ENCODE data around the gene B3GALT6.
A peak's percentile ranks its signal among the peaks of the same experiment; 100 is the strongest.
"Not testable (repeated sequence)": the region's sequence is repeated elsewhere in the genome, so short reads cannot be mapped to it uniquely, and the experiment has no call there.

B3GALT6 gene

GRCh38 chr1:1247341-1247913 lies 15.4 kb downstream of the B3GALT6 start (continued):
- TF ChIP-seq HIC1 (tag by site-specific recombination; IDR thresholded peaks at IDR 0.05) = 0 out of 2 replicates have a peak, but pooled peaks have one; percentile 41
- no peak for TF ChIP-seq ZNF558 (tag by site-specific recombination; IDR thresholded peaks at IDR 0.05)

DNA sequence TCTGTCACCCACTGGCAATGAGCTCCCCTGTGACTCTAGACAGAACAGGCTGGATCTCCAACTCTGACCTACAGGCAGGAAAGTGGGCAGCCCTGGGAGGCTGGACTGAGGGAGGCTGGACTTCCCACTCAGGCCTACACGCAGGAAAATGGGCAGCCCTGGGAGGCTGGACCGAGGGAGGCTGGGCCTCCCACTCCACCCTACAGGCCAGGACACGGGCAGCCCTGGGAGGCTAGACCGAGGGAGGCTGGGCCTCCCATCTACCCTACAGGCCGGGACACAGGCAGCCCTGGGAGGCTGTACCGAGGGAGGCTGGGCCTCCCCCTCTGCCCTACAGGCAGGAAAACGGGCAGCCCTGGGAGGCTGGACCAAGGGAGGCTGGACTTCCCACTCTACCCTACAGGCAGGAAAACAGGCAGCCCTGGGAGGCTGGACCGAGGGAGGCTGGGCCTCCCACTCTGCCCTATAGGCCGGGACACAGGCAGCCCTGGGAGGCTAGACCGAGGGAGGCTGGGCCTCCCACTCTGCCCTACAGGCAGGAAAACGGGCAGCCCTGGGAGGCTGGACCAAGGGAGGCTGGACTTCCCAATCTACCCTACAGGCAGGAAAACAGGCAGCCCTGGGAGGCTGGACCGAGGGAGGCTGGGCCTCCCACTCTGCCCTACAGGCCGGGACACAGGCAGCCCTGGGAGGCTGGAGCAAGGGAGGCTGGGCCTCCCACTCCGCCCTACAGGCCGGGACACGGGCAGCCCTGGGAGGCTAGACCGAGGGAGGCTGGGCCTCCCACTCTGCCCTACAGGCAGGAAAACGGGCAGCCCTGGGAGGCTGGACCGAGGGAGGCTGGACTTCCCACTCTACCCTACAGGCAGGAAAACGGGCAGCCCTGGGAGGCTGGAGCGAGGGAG lies 16.2 kb downstream of the B3GALT6 start:
- CTCF ChIA-PET = interaction anchor here (1.1 kb wide), 1 partner anchor 43 kb away, joined by 4 read pairs; no protein-coding TSS in a partner anchor
- H3K36me3 ChIP-seq (ENCODE audit: control insufficient read depth in 2 of 2, insufficient read depth in 1 of 2, low read length in 2 of 2) = peaks cover 0 to 13% of the 10 kb centered on the region in 2 experiments; a peak in 2 of 3 replicates
- 0 out of 2 replicates have a peak, but pooled peaks have one; percentile 15 for TF ChIP-seq ZFHX2 (tag by site-specific recombination; conservative IDR thresholded peaks at IDR 0.05)
- 0 out of 2 replicates have a peak, but pooled peaks have one; percentile 25 for TF ChIP-seq KLF8 (tag by site-specific recombination; IDR thresholded peaks at IDR 0.05)
- peak; percentile 96 for TF ChIP-seq ZNF335 (tag by site-specific recombination; conservative IDR thresholded peaks at IDR 0.05)
- peak; percentile 89 for TF ChIP-seq GLIS1 (tag by site-specific recombination; IDR thresholded peaks at IDR 0.05)
- H3K4me3 ChIP-seq (ENCODE audit: low read depth, low read length); H3K4me1 ChIP-seq (ENCODE audit: control insufficient read depth, insufficient read depth, low read length); H3K9me3 ChIP-seq (ENCODE audit: control insufficient read depth, insufficient read depth, low read depth, low read length); H3K27ac ChIP-seq (ENCODE audit: extremely low read depth, low read depth, low read length); POLR2A ChIA-PET: not testable (repeated sequence)

- H3K27ac ChIP-seq (ENCODE audit: extremely low read depth, low read depth, low read length) = peak overlapping the region; percentile 72
- H3K9me3 ChIP-seq (ENCODE audit: control insufficient read depth, insufficient read depth, low read depth, low read length) = no peaks in the 10 kb centered on the region
- ChIA-PET POLR2A (interaction anchor here (1.0 to 1.9 kb wide), 3 partner anchors 10 to 14 kb away, joined by 5 to 6 read pairs (median 6); no protein-coding TSS in a partner anchor), CTCF (interaction anchor here (0.6 to 3.0 kb wide), 8 partner anchors 13 to 237 kb away, joined by 3 to 22 read pairs (median 4); partner anchors contain the start of genes B3GALT6 and SDF4)
- H3K4me3 ChIP-seq (ENCODE audit: low read depth, low read length) = no peak overlapping the region
- TF ChIP-seq ZBTB8A (tag by site-specific recombination; IDR thresholded peaks at IDR 0.05) (peak; percentile 7; the same call in 1 of the 2 replicates), ZNF600 (tag by site-specific recombination; IDR thresholded peaks at IDR 0.05) (peak; percentile 90), ZNF362 (tag by site-specific recombination; IDR thresholded peaks at IDR 0.05) (0 out of 2 replicates have a peak, but pooled peaks have one; percentile 35), YY2 (tag by site-specific recombination; IDR thresholded peaks at IDR 0.05) (no peak), SCRT2 (tag by site-specific recombination; IDR thresholded peaks at IDR 0.05) (peak; percentile 37; the same call in 1 of the 2 replicates), ZNF624 (tag by site-specific recombination; IDR thresholded peaks at IDR 0.05) (no peak), ZNF302 (tag by site-specific recombination; IDR thresholded peaks at IDR 0.05; ENCODE audit: low read depth) (no peak), ZNF768 (tag by site-specific recombination; IDR thresholded peaks at IDR 0.05) (no peak), ZBTB17 (tag by site-specific recombination; IDR thresholded peaks at IDR 0.05) (peak; percentile 76), RBAK (tag by site-specific recombination; IDR thresholded peaks at IDR 0.05) (no peak), ZNF394 (tag by site-specific recombination; IDR thresholded peaks at IDR 0.05; ENCODE audit: borderline replicate concordance) (peak; percentile 56; the same call in 1 of the 2 replicates)
- TF ChIP-seq, protein P1, sequence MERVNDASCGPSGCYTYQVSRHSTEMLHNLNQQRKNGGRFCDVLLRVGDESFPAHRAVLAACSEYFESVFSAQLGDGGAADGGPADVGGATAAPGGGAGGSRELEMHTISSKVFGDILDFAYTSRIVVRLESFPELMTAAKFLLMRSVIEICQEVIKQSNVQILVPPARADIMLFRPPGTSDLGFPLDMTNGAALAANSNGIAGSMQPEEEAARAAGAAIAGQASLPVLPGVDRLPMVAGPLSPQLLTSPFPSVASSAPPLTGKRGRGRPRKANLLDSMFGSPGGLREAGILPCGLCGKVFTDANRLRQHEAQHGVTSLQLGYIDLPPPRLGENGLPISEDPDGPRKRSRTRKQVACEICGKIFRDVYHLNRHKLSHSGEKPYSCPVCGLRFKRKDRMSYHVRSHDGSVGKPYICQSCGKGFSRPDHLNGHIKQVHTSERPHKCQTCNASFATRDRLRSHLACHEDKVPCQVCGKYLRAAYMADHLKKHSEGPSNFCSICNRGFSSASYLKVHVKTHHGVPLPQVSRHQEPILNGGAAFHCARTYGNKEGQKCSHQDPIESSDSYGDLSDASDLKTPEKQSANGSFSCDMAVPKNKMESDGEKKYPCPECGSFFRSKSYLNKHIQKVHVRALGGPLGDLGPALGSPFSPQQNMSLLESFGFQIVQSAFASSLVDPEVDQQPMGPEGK (tag by site-specific recombination; IDR thresholded peaks at IDR 0.05) = peak; percentile 22; the same call in 1 of the 2 replicates
- TF ChIP-seq, protein P2, sequence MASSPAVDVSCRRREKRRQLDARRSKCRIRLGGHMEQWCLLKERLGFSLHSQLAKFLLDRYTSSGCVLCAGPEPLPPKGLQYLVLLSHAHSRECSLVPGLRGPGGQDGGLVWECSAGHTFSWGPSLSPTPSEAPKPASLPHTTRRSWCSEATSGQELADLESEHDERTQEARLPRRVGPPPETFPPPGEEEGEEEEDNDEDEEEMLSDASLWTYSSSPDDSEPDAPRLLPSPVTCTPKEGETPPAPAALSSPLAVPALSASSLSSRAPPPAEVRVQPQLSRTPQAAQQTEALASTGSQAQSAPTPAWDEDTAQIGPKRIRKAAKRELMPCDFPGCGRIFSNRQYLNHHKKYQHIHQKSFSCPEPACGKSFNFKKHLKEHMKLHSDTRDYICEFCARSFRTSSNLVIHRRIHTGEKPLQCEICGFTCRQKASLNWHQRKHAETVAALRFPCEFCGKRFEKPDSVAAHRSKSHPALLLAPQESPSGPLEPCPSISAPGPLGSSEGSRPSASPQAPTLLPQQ (tag by site-specific recombination; IDR thresholded peaks at IDR 0.05) = peak; percentile 61
- no peaks in the 10 kb centered on the region; the same call in 1 of the 2 replicates for H3K4me1 ChIP-seq (ENCODE audit: control insufficient read depth, insufficient read depth, low read length)
- H3K36me3 ChIP-seq (ENCODE audit: control insufficient read depth in 2 of 2, insufficient read depth in 1 of 2, low read length in 2 of 2) = peaks cover 0 to 38% of the 10 kb centered on the region in 2 experiments; a peak in 2 of 3 replicates
Observed at GRCh38 chr1:1250786-1251284, 18.8 kb downstream of the B3GALT6 start.
